HFF-Myc (cell line): Measurements from ENCODE around the gene KRT26.

Source experiments
- DNase-seq: peaks from one replicate; pipeline ENCODE4 v3.0.0-alpha.2; 2011; ENCODE audit warnings: low read depth; ENCODE audit errors: extremely low read depth
- H3K4me3 ChIP-seq: replicated peaks from 2 replicates; pipeline ENCODE4 v1.5.1; 2011; ENCODE audit warnings: low read depth, mild to moderate bottlenecking, control low read depth, low read length
- CTCF ChIP-seq: IDR thresholded peaks from 2 replicates; pipeline ENCODE4 v1.5.1; 2012; ENCODE audit warnings: mild to moderate bottlenecking, low read depth, low read length, control low read depth; ENCODE audit errors: missing control alignments

Gene KRT26

GRCh38 chr17:40782450-40782849 lies 10.4 kb upstream of the KRT26 start, which contains the start of gene KRT27:
TSS of gene KRT27 (minus strand) at chr17:40782550. CDS start at chr17:40782493, 57 bp downstream.
- DNase-seq = no peak
- no peak within 1 kb of the TSS for H3K4me3 ChIP-seq
- no peak for TF ChIP-seq CTCF

- no peak for TF ChIP-seq CTCF
- no peak overlapping the region for H3K4me3 ChIP-seq
- DNase-seq = no peak
Observed at GRCh38 chr17:40779181-40779909, 7.3 kb upstream of the KRT26 start.

GRCh38 chr17:40778461-40778860 lies 6.5 kb upstream of the KRT26 start:
- TF ChIP-seq CTCF = no peak
- H3K4me3 ChIP-seq = no peak overlapping the region
- DNase-seq = no peak

- DNase-seq = no peak
- no peak for TF ChIP-seq CTCF
- H3K4me3 ChIP-seq = no peak overlapping the region
Observed at GRCh38 chr17:40777971-40778370, 6.0 kb upstream of the KRT26 start.

GRCh38 chr17:40777459-40777858 lies 5.5 kb upstream of the KRT26 start:
- no peak for TF ChIP-seq CTCF
- no peak overlapping the region for H3K4me3 ChIP-seq
- no peak for DNase-seq

GRCh38 chr17:40775945-40776344 lies 3.9 kb upstream of the KRT26 start:
- no peak for TF ChIP-seq CTCF
- H3K4me3 ChIP-seq = no peak overlapping the region
- no peak for DNase-seq

GRCh38 chr17:40765657-40766056 lies 6.3 kb downstream of the KRT26 start:
- no peak for DNase-seq
- H3K4me3 ChIP-seq = no peak overlapping the region
- no peak for TF ChIP-seq CTCF
